B cell (primary cell): ENCODE measurements around the gene AGPAT3. TPM values are rescaled to one million over a fixed set of nuclear protein-coding genes. Genes with fewer than 3 reads are reported as not detected.
A peak's percentile ranks its signal among the peaks of the same experiment; 100 is the strongest.

Source experiments
- ATAC-seq: fragments of 200-7000 bp; cut with Tn5 transposase; one replicate; pipeline ENCODE4 v1.10.0; 2021; ENCODE audit warnings: low read depth, mild to moderate bottlenecking, moderate number of reproducible peaks, moderate library complexity
- CTCF ChIA-PET: fragments of 350-600 bp; sonication (Branson Sonifier 250); formaldehyde crosslinking; loops from one replicate; lab custom pipeline; 2021; ENCODE audit warnings: antibody characterized with exemption, inconsistent platforms; lab: Charles Lee
- POLR2A ChIA-PET: fragments of 350-600 bp; sonication (Branson Sonifier 250); formaldehyde crosslinking; loops from one replicate; lab custom pipeline; 2021; ENCODE audit warnings: antibody characterized with exemption; lab: Charles Lee
- DNase-seq: peaks from one replicate; pipeline ENCODE4 v3.0.0; 2013
- H2AFZ ChIP-seq: 2 replicates; pipeline ENCODE4 v1.6.1; 2012; ENCODE audit warnings: mild to moderate bottlenecking, low read depth, low read length; ENCODE audit not compliant: insufficient read depth, poor library complexity, severe bottlenecking
- H3K27ac ChIP-seq, 2 donors: 1 replicate in 1 of 2; 2 replicates in 1 of 2; pipeline ENCODE4 v1.5.1; 2012 to 2013; ENCODE audit warnings: low read length in 2 of 2, mild to moderate bottlenecking in 2 of 2, moderate library complexity in 1 of 2
- H3K27me3 ChIP-seq, 4 experiments: fragments of 200-600 bp in 1 of 4; sonication (generic) in 1 of 4; replicated peaks in 1 of 4; 1 replicate in 2 of 4; 2 replicates in 2 of 4; pipeline versions ENCODE4 v1.6.1 to v1.7.0; 2013 to 2016; ENCODE audit warnings: low read length in 3 of 4, mild to moderate bottlenecking in 2 of 4, mixed read lengths in 1 of 4, moderate library complexity in 1 of 4; ENCODE audit not compliant: insufficient read depth in 4 of 4, control insufficient read depth in 3 of 4; ENCODE audit errors: control extremely low read depth in 1 of 4
- H3K36me3 ChIP-seq, 2 experiments: replicated peaks in 1 of 2; 1 replicate in 1 of 2; 2 replicates in 1 of 2; pipeline versions ENCODE4 v1.6.1 to v1.7.1; 2013; ENCODE audit warnings: low read length in 1 of 2; ENCODE audit not compliant: insufficient read depth in 2 of 2, control insufficient read depth in 1 of 2; ENCODE audit errors: control extremely low read depth in 1 of 2, extremely low read depth in 1 of 2
- H3K4me1 ChIP-seq, 2 donors: fragments of 200-600 bp in 1 of 2; sonication (generic) in 1 of 2; 1 replicate in 1 of 2; 2 replicates in 1 of 2; pipeline versions ENCODE4 v1.5.1 to v1.6.1; 2013 to 2017; ENCODE audit warnings: low read length in 2 of 2; ENCODE audit not compliant: control insufficient read depth in 2 of 2, insufficient read depth in 2 of 2
- H3K4me2 ChIP-seq: replicated peaks from 2 replicates; pipeline ENCODE3; 2012; ENCODE audit warnings: mild to moderate bottlenecking, low read depth, low read length; ENCODE audit not compliant: poor library complexity, severe bottlenecking
- H3K4me3 ChIP-seq, 5 experiments: fragments of 200-600 bp in 1 of 5; sonication (generic) in 1 of 5; 1 replicate in 3 of 5; 2 replicates in 2 of 5; pipeline versions ENCODE4 v1.5.1 to v1.7.0; 2011 to 2016; ENCODE audit warnings: low read length in 4 of 5, mild to moderate bottlenecking in 4 of 5, low read depth in 2 of 5, control low read depth in 1 of 5, moderate library complexity in 1 of 5; ENCODE audit not compliant: insufficient read depth in 1 of 5; ENCODE audit errors: control extremely low read depth in 1 of 5, extremely low read depth in 1 of 5
- H3K79me2 ChIP-seq: fragments of 200-600 bp; sonication (generic); one replicate; pipeline ENCODE4 v1.6.0; 2016; ENCODE audit warnings: low read length; ENCODE audit not compliant: control insufficient read depth, insufficient read depth
- H3K9ac ChIP-seq: fragments of 200-600 bp; sonication (generic); 2 replicates; pipeline ENCODE4 v1.6.1; 2017; ENCODE audit warnings: mild to moderate bottlenecking, low read length, moderate library complexity
- H3K9me3 ChIP-seq, 3 donors: one replicate each; pipeline versions ENCODE4 v1.6.1 to v1.7.1; 2013; ENCODE audit warnings: low read length in 2 of 3; ENCODE audit not compliant: control insufficient read depth in 2 of 3, insufficient read depth in 1 of 3; ENCODE audit errors: control extremely low read depth in 1 of 3
- H4K20me1 ChIP-seq: 2 replicates; pipeline ENCODE4 v1.6.0; 2012; ENCODE audit warnings: mild to moderate bottlenecking, low read length; ENCODE audit not compliant: insufficient read depth, control insufficient read depth, poor library complexity, severe bottlenecking
- H3K27ac Mint-ChIP-seq: one replicate; pipeline ENCODE4 v1.8.0; 2021; ENCODE audit warnings: mixed read lengths
- H3K27me3 Mint-ChIP-seq: one replicate; pipeline ENCODE4 v1.8.0; 2021; ENCODE audit warnings: mixed read lengths
- H3K4me1 Mint-ChIP-seq: one replicate; pipeline ENCODE4 v1.8.0; 2021; ENCODE audit warnings: mixed read lengths
- H3K4me3 Mint-ChIP-seq: one replicate; pipeline ENCODE4 v1.8.0; 2021; ENCODE audit warnings: mixed read lengths
- H3K9me3 Mint-ChIP-seq: one replicate; pipeline ENCODE4 v1.8.0; 2022; ENCODE audit warnings: mixed read lengths; ENCODE audit not compliant: insufficient read depth
- EZH2 ChIP-seq: IDR thresholded peaks from 2 replicates; pipeline ENCODE4 v1.6.1; 2012; ENCODE audit warnings: borderline replicate concordance, low read depth, mild to moderate bottlenecking, moderate library complexity, low read length; ENCODE audit not compliant: insufficient read depth, poor library complexity, severe bottlenecking
- WGBS: methylation state at CpG from one replicate; pipeline ENCODE4 v1.1.5; 2013; ENCODE audit warnings: missing lambda C conversion rate; ENCODE audit not compliant: insufficient coverage; 5-methylcytosine and 5-hydroxymethylcytosine counted together
- intact Hi-C: fragments of 100-400 bp; cut with micrococcal nuclease; formaldehyde crosslinking; loops from one replicate; pipeline ENCODE4 v1.10.0; 2022
- polyA plus RNA-seq: library from polyadenylated mRNA; depleted of rRNA; stranded (reverse); fragments of >200 nt; gene quantifications from 2 replicates; pipeline ENCODE4 v1.2.3, GENCODE V29; 2012
- total RNA-seq, 2 donors: library from RNA; stranded (reverse); fragments of 120-200 nt in 1 of 2; gene quantifications; 1 replicate in 1 of 2; 2 replicates in 1 of 2; pipeline versions ENCODE4 v1.2.3 to v1.2.4, GENCODE V29; 2013 to 2022
- TF ChIP-seq, protein P1 (sequence below): fragments of 200-600 bp; IDR thresholded peaks from one replicate; pipeline ENCODE4 v1.8.0; 2022; ENCODE audit warnings: antibody characterized with exemption, mild to moderate bottlenecking

Gene AGPAT3
- total and polyA plus RNA-seq, 2 donors (not counting 1 experiment from before 2014, with no cell fraction given): 14.3 to 49.3 TPM

DNA sequence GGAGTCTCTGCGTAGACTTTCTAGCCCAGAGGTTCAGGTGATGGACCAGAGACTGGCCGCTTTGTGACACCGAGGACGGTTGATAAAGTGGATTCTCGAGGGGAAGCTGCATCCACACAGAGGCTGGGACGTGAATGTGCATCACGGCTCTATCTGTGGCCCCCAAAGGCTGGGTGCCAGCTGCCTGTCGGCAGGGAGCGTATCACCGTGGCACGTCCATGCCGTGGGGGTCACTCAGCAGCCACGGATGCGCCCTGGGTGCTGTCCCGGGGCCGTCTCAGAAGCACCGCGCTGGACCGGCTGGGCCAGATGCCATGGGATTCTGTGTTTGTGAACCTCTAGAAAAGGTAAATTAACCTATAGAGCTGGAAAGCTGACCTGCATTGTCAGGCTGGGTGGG lies 89.9 kb downstream of the AGPAT3 start:
- Histone ChIP-seq H3K27ac (no peak overlapping the region), H3K4me3 (no peak overlapping the region), H4K20me1 (peaks cover 64% of the 10 kb centered on the region), H3K36me3 (peaks cover 0 to 3% of the 10 kb centered on the region in 2 experiments), H3K79me2 (peaks cover 39% of the 10 kb centered on the region), H3K27me3 (no peaks in the 10 kb centered on the region), H3K9ac (no peak overlapping the region), H2AFZ (no peak overlapping the region), H3K4me1 (peaks cover 19 to 24% of the 10 kb centered on the region in 2 donors), H3K9me3 (no peaks in the 10 kb centered on the region), H3K4me2 (no peak overlapping the region)
- H3K27me3 Mint-ChIP-seq: no peaks in the 10 kb centered on the region
- DNase-seq (no peak), ATAC-seq (no peak)
- no peak overlapping the region for H3K27ac Mint-ChIP-seq
- peaks cover 21% of the 10 kb centered on the region for H3K4me1 Mint-ChIP-seq
- H3K9me3 Mint-ChIP-seq: no peaks in the 10 kb centered on the region
- TF ChIP-seq, protein P1, sequence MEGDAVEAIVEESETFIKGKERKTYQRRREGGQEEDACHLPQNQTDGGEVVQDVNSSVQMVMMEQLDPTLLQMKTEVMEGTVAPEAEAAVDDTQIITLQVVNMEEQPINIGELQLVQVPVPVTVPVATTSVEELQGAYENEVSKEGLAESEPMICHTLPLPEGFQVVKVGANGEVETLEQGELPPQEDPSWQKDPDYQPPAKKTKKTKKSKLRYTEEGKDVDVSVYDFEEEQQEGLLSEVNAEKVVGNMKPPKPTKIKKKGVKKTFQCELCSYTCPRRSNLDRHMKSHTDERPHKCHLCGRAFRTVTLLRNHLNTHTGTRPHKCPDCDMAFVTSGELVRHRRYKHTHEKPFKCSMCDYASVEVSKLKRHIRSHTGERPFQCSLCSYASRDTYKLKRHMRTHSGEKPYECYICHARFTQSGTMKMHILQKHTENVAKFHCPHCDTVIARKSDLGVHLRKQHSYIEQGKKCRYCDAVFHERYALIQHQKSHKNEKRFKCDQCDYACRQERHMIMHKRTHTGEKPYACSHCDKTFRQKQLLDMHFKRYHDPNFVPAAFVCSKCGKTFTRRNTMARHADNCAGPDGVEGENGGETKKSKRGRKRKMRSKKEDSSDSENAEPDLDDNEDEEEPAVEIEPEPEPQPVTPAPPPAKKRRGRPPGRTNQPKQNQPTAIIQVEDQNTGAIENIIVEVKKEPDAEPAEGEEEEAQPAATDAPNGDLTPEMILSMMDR: no peak
- no peak for TF ChIP-seq EZH2
- ChIA-PET POLR2A (no interaction called here), CTCF (interaction anchor here (0.7 kb wide), 1 partner anchor 20 kb away, joined by 3 read pairs; no protein-coding TSS in a partner anchor)
- WGBS: 96% methylated on average over 19 of the region's 19 CpGs
- H3K4me3 Mint-ChIP-seq: no peak overlapping the region
- intact Hi-C loops: no loop called here

DNA sequence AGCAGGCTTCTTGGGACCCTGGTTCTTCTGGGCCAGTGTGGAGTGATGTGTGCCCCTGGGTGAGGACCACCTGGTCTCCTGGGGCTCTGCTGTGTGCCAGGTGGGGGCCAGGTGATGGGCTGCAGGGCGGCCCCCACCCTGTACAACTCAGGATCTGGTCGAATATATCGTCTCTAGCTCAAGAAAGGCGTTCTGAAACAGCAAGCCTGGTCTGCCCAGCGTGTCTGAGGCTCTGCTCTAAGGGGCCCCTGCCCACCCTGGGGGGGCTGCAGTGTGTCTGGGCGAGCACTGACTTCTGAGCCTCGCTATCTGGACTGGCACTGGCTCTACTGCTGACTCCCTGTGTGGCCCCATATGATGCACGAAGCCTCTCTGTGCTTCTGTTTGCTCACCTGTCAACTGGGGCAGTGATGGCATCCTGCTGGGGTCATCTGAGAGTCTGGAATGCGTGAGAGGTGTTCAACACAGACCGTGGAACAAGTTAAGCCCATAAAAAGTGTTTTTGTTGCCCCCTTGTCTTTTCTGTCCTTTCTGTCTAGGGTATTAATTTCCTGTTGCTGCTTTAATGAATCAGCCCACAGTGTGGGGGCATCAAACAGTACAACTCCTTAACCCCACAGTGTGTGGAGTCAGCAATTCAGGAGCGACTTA lies 91.1 kb downstream of the AGPAT3 start:
- no peak overlapping the region for H2AFZ ChIP-seq
- Mint-ChIP-seq H3K27me3 (no peaks in the 10 kb centered on the region), H3K4me3 (peak overlapping the region; percentile 63), H3K27ac (no peak overlapping the region), H3K4me1 (peaks cover 20% of the 10 kb centered on the region), H3K9me3 (no peaks in the 10 kb centered on the region)
- DNase-seq: no peak
- no peak overlapping the region for H3K4me3 ChIP-seq
- intact Hi-C loops: no loop called here
- H3K27me3 ChIP-seq: no peaks in the 10 kb centered on the region
- TF ChIP-seq, protein P1: no peak
- TF ChIP-seq EZH2: no peak
- H3K9ac ChIP-seq: no peak overlapping the region
- H3K4me2 ChIP-seq: no peak overlapping the region
- H4K20me1 ChIP-seq: peaks cover 64% of the 10 kb centered on the region
- ChIA-PET POLR2A (interaction anchor here (0.6 kb wide), 1 partner anchor 106 kb away, joined by 3 read pairs; no protein-coding TSS in a partner anchor), CTCF (interaction anchor here (0.8 kb wide), 1 partner anchor 16 kb away, joined by 3 read pairs; no protein-coding TSS in a partner anchor)
- H3K9me3 ChIP-seq: no peaks in the 10 kb centered on the region
- H3K4me1 ChIP-seq: peaks cover 19 to 24% of the 10 kb centered on the region in 2 donors
- 96% methylated on average over 11 of the region's 11 CpGs for WGBS
- H3K79me2 ChIP-seq: peaks cover 39% of the 10 kb centered on the region
- ATAC-seq: no peak
- peaks cover 0 to 7% of the 10 kb centered on the region in 2 experiments for H3K36me3 ChIP-seq
- no peak overlapping the region for H3K27ac ChIP-seq
